ENCODE results near the gene NMUR2.

NMUR2 gene

DNA sequence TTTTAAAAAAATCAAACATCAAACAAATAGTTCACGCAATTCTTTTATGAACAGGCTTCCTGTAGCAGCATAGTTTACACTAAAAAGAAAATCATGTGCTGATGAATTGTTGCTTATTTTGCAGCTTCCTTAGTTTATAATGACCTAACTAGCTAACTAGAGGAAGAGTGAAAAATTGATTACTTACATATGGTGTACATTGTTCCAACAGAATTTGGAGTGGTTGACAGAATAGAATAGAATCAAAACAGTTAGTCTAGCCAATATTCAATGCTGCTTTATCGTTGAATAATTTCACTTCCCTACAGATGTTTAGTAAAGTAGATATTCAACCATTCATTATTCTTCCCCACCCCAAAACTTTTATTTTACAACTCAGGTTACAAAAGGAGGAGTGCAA lies 4.2 kb downstream of the NMUR2 start:
- Histone ChIP-seq H3K27me3 (ENCODE audit: control insufficient read depth, insufficient read depth, low read length) (no peaks in the 10 kb centered on the region), H3K4me2 (ENCODE audit: low read length) (no peak overlapping the region), H3K4me1 (ENCODE audit: control insufficient read depth, insufficient read depth, low read length) (no peaks in the 10 kb centered on the region), H3K36me3 (ENCODE audit: insufficient read depth, low read length) (no peaks in the 10 kb centered on the region), H3K4me3 (ENCODE audit: low read length) (no peak overlapping the region), H3K9ac (ENCODE audit: low read depth, low read length) (no peak overlapping the region), H3K9me3 (replicated peaks; ENCODE audit: low read length) (no peaks in the 10 kb centered on the region)

DNA sequence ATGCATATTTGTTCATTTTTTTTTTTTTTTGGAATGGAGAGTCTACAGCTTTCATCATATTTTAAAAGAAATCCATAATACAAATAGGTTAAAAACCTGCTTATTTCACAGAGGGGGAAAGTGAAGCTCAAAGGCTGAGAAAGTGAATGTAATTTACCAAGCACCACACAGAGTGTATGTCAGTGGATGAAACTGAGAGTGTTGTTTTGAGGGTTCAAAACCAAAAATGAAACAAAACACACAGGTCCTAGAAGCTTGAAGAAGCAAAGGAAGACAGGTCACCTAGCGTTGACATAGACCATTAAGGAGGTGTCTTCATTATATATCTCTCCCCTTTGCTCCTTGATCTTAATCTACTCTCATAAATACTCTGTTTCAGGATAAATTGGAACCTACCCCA lies 7.5 kb downstream of the NMUR2 start:
- Histone ChIP-seq H3K9ac (ENCODE audit: low read depth, low read length) (no peak overlapping the region), H3K36me3 (ENCODE audit: insufficient read depth, low read length) (no peaks in the 10 kb centered on the region), H3K4me1 (ENCODE audit: control insufficient read depth, insufficient read depth, low read length) (no peaks in the 10 kb centered on the region), H3K27me3 (ENCODE audit: control insufficient read depth, insufficient read depth, low read length) (no peaks in the 10 kb centered on the region), H3K9me3 (replicated peaks; ENCODE audit: low read length) (no peaks in the 10 kb centered on the region), H3K4me3 (ENCODE audit: low read length) (no peak overlapping the region), H3K4me2 (ENCODE audit: low read length) (no peak overlapping the region)

DNA sequence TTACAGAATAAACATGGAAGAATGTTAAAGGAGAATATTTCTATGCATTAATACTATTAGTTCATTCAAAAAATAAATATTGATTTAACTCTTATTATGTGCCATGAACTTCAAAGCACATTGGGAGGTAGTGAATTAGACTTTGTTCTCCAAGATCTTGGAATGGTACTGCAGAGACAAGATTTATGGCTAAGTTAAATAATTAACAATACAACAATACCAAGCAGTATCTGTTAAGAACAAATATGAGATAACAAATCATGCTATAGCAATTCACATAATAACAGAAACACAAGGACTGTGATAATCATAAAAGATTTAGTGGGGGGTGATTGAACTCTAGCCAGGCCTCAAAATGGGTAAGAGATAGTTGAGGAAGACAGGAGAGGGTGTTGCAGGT lies 11.6 kb downstream of the NMUR2 start:
- Histone ChIP-seq H3K27me3 (ENCODE audit: control insufficient read depth, insufficient read depth, low read length) (no peaks in the 10 kb centered on the region), H3K4me3 (ENCODE audit: low read length) (no peak overlapping the region), H3K4me1 (ENCODE audit: control insufficient read depth, insufficient read depth, low read length) (no peaks in the 10 kb centered on the region), H3K9ac (ENCODE audit: low read depth, low read length) (no peak overlapping the region), H3K36me3 (ENCODE audit: insufficient read depth, low read length) (no peaks in the 10 kb centered on the region), H3K9me3 (replicated peaks; ENCODE audit: low read length) (peaks cover 3% of the 10 kb centered on the region), H3K4me2 (ENCODE audit: low read length) (no peak overlapping the region)

DNA sequence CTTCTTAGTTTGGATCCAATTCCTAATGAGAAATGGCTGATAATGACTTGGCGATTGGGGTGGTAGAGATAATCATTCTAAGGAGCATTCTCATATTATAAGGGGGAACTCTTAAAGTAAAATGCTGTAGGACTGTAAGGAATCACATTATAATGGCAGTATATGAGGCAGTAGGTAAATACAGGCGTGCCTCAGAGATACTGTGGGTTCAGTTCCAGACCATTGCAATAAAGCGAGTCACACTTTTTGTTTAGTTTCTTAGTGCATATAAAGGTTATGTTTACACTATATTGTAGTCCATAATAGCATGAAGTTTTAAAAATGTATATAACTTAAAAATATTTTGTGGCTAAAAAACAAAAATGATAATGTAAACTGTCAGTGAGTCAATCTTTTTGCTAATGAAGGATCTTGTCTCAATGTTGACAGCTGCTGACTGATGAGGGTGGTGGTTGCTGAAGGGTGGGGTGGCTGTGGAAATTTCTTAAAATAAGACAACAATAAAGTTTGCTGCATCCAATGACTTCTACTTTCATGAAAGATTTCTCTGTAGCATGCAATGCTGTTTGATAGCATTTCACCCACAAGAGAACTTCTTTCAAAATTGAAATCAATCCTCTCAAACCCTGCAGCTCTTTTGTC lies 15.8 kb downstream of the NMUR2 start:
- Histone ChIP-seq H3K27me3 (ENCODE audit: control insufficient read depth, insufficient read depth, low read length) (no peaks in the 10 kb centered on the region), H3K4me3 (ENCODE audit: low read length) (no peak overlapping the region), H3K9me3 (replicated peaks; ENCODE audit: low read length) (peaks cover 3% of the 10 kb centered on the region), H3K4me1 (ENCODE audit: control insufficient read depth, insufficient read depth, low read length) (no peaks in the 10 kb centered on the region), H3K4me2 (ENCODE audit: low read length) (no peak overlapping the region), H3K9ac (ENCODE audit: low read depth, low read length) (no peak overlapping the region), H3K36me3 (ENCODE audit: insufficient read depth, low read length) (no peaks in the 10 kb centered on the region)

DNA sequence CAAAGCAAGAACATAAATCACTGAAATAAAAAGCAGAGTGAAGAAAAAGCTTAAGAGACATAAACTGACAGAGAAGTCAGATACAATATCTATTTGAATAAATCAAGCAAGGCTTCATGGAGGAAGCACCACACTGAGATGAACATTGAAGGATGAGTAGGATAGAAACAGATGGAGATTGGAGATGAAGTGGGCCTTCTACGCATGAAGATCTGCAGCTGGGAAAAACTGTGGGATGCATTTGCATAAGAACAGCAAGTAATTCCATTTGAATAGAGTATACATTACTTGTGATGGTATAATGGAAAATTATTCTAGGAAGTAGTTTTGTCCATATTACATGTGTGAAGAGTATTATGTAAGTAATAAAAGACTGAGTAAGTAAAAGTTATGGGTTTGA lies 16.5 kb downstream of the NMUR2 start:
- peaks cover 3% of the 10 kb centered on the region for H3K9me3 ChIP-seq (replicated peaks; ENCODE audit: low read length)
- H3K4me2 ChIP-seq (ENCODE audit: low read length), result no peak overlapping the region
- no peak overlapping the region for H3K4me3 ChIP-seq (ENCODE audit: low read length)
- no peaks in the 10 kb centered on the region for H3K27me3 ChIP-seq (ENCODE audit: control insufficient read depth, insufficient read depth, low read length)
- H3K4me1 ChIP-seq (ENCODE audit: control insufficient read depth, insufficient read depth, low read length), result no peaks in the 10 kb centered on the region
- H3K36me3 ChIP-seq (ENCODE audit: insufficient read depth, low read length), result no peaks in the 10 kb centered on the region
- H3K9ac ChIP-seq (ENCODE audit: low read depth, low read length), result no peak overlapping the region

GRCh38 chr5:152380415-152381123 lies 24.5 kb downstream of the NMUR2 start:
- no peaks in the 10 kb centered on the region for H3K36me3 ChIP-seq (ENCODE audit: insufficient read depth, low read length)

DNA sequence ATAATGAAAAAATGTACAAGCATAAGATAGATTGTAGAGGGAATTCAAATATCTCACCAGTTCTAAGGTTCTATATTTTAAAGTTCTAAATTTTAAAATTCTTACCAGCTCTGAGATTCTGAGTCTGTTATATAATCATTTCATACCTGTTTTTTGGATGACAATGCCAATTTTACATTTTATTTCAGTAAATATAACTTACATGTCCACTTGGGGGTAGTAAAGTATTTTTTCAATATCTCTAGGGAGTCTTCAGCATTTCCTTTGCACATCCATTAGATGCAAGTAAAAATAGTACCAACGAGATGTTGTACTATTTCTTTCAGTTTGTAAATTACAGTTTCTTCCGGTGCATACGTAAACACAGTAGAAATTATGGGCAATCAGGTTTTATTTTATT lies 25.7 kb downstream of the NMUR2 start:
- no peak overlapping the region for H3K4me2 ChIP-seq (ENCODE audit: low read length)
- H3K4me1 ChIP-seq (ENCODE audit: control insufficient read depth, insufficient read depth, low read length), result no peaks in the 10 kb centered on the region
- no peaks in the 10 kb centered on the region for H3K27me3 ChIP-seq (ENCODE audit: control insufficient read depth, insufficient read depth, low read length)
- H3K9ac ChIP-seq (ENCODE audit: low read depth, low read length), result no peak overlapping the region
- no peaks in the 10 kb centered on the region for H3K36me3 ChIP-seq (ENCODE audit: insufficient read depth, low read length)
- no peaks in the 10 kb centered on the region for H3K9me3 ChIP-seq (replicated peaks; ENCODE audit: low read length)
- no peak overlapping the region for H3K4me3 ChIP-seq (ENCODE audit: low read length)

More at GRCh38 chr5:152380415-152381123, 24.5 kb downstream of the NMUR2 start:
- Histone ChIP-seq H3K4me3 (ENCODE audit: low read length) (no peak overlapping the region), H3K27me3 (ENCODE audit: control insufficient read depth, insufficient read depth, low read length) (no peaks in the 10 kb centered on the region), H3K9ac (ENCODE audit: low read depth, low read length) (no peak overlapping the region), H3K4me2 (ENCODE audit: low read length) (no peak overlapping the region), H3K9me3 (replicated peaks; ENCODE audit: low read length) (no peaks in the 10 kb centered on the region), H3K4me1 (ENCODE audit: control insufficient read depth, insufficient read depth, low read length) (no peaks in the 10 kb centered on the region)

DNA sequence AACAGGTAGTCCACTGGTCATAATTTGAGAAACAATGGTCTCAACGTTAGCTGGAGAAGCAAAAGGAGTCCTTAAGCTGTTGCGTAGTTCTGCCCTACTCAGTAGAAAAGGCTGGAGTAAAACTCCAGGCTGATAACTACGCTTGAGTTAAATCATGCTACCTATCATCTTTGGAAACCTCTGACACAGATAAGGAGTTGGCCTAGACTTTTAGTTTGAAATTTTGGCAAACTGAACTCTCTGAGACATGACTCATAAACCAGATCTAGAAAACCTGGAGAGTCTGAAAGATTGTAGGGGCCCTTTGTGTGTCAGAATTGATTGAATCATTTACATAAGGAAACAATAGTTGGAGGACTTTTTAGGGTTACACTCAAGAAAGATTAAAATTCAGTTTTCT lies 26.3 kb downstream of the NMUR2 start:
- no peak overlapping the region for H3K4me2 ChIP-seq (ENCODE audit: low read length)
- H3K4me3 ChIP-seq (ENCODE audit: low read length), result no peak overlapping the region
- H3K36me3 ChIP-seq (ENCODE audit: insufficient read depth, low read length), result no peaks in the 10 kb centered on the region
- H3K27me3 ChIP-seq (ENCODE audit: control insufficient read depth, insufficient read depth, low read length), result no peaks in the 10 kb centered on the region
- H3K9ac ChIP-seq (ENCODE audit: low read depth, low read length), result no peak overlapping the region
- H3K9me3 ChIP-seq (replicated peaks; ENCODE audit: low read length), result no peaks in the 10 kb centered on the region
- H3K4me1 ChIP-seq (ENCODE audit: control insufficient read depth, insufficient read depth, low read length), result no peaks in the 10 kb centered on the region

DNA sequence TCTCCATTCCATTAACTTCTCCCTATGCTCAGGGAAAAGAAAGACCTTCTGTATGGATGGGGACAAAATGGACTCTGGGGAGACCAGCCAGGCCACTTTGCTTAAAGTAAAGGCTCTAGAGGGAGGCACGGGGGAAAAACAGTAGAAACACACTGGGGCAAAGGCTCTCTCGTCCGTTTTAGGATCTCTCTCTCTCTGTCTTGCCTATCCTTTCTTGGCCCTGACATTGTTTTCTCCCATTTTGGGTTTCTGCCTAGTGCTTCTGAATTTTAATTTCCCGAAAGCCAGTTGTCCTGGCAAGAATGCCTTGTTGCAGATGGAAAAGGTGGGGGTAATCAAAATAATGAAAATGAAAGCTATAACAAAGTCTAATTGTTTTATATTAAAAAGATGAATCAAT lies 28.2 kb downstream of the NMUR2 start:
- Histone ChIP-seq H3K36me3 (ENCODE audit: insufficient read depth, low read length) (no peaks in the 10 kb centered on the region), H3K4me2 (ENCODE audit: low read length) (no peak overlapping the region), H3K4me3 (ENCODE audit: low read length) (no peak overlapping the region), H3K9me3 (replicated peaks; ENCODE audit: low read length) (no peaks in the 10 kb centered on the region), H3K4me1 (ENCODE audit: control insufficient read depth, insufficient read depth, low read length) (no peaks in the 10 kb centered on the region), H3K9ac (ENCODE audit: low read depth, low read length) (no peak overlapping the region), H3K27me3 (ENCODE audit: control insufficient read depth, insufficient read depth, low read length) (no peaks in the 10 kb centered on the region)

- no peaks in the 10 kb centered on the region for H3K27me3 ChIP-seq (ENCODE audit: control insufficient read depth, insufficient read depth, low read length)
- no peak overlapping the region for H3K4me3 ChIP-seq (ENCODE audit: low read length)
- H3K9ac ChIP-seq (ENCODE audit: low read depth, low read length), result no peak overlapping the region
- no peak overlapping the region for H3K4me2 ChIP-seq (ENCODE audit: low read length)
- H3K9me3 ChIP-seq (replicated peaks; ENCODE audit: low read length), result no peaks in the 10 kb centered on the region
- no peaks in the 10 kb centered on the region for H3K4me1 ChIP-seq (ENCODE audit: control insufficient read depth, insufficient read depth, low read length)
- no peaks in the 10 kb centered on the region for H3K36me3 ChIP-seq (ENCODE audit: insufficient read depth, low read length)
These were observed 30.3 kb downstream of the NMUR2 start for GRCh38 chr5:152374711-152375275.

GRCh38 chr5:152372875-152373274 lies 32.2 kb downstream of the NMUR2 start:
- no peaks in the 10 kb centered on the region for H3K9me3 ChIP-seq (replicated peaks; ENCODE audit: low read length)
- H3K4me2 ChIP-seq (ENCODE audit: low read length), result no peak overlapping the region
- H3K36me3 ChIP-seq (ENCODE audit: insufficient read depth, low read length), result no peaks in the 10 kb centered on the region
- H3K4me1 ChIP-seq (ENCODE audit: control insufficient read depth, insufficient read depth, low read length), result no peaks in the 10 kb centered on the region
- no peak overlapping the region for H3K9ac ChIP-seq (ENCODE audit: low read depth, low read length)
- no peak overlapping the region for H3K4me3 ChIP-seq (ENCODE audit: low read length)
- H3K27me3 ChIP-seq (ENCODE audit: control insufficient read depth, insufficient read depth, low read length), result no peaks in the 10 kb centered on the region

GRCh38 chr5:152369298-152369697 lies 35.8 kb downstream of the NMUR2 start:
- Histone ChIP-seq H3K27me3 (ENCODE audit: control insufficient read depth, insufficient read depth, low read length) (no peaks in the 10 kb centered on the region), H3K4me1 (ENCODE audit: control insufficient read depth, insufficient read depth, low read length) (no peaks in the 10 kb centered on the region), H3K4me3 (ENCODE audit: low read length) (no peak overlapping the region), H3K9ac (ENCODE audit: low read depth, low read length) (no peak overlapping the region), H3K4me2 (ENCODE audit: low read length) (no peak overlapping the region), H3K9me3 (replicated peaks; ENCODE audit: low read length) (no peaks in the 10 kb centered on the region), H3K36me3 (ENCODE audit: insufficient read depth, low read length) (no peaks in the 10 kb centered on the region)
